BLaER1 treated with 17β-estradiol and CSF1 and Interleukin-3, amounts not matched to agents 10 nM and 100 nM (cell line): ENCODE results near the gene FAS.

Experiments used
- H3K27ac ChIP-seq, 11 experiments: shearing (Covaris generic); formaldehyde crosslinking; 2 replicates each; pipeline ENCODE4 v1.8.1; 2022
- H3K27me3 ChIP-seq, 11 experiments: shearing (Covaris generic); formaldehyde crosslinking; 2 replicates each; pipeline ENCODE4 v1.8.1; 2022
- H3K36me3 ChIP-seq, 11 experiments: shearing (Covaris generic); formaldehyde crosslinking; 2 replicates each; pipeline ENCODE4 v1.8.1; 2022
- H3K4me1 ChIP-seq, 10 experiments: shearing (Covaris generic); formaldehyde crosslinking; 2 replicates each; pipeline ENCODE4 v1.8.1; 2022
- H3K4me2 ChIP-seq, 11 experiments: shearing (Covaris generic); formaldehyde crosslinking; 2 replicates each; pipeline ENCODE4 v1.8.1; 2022
- H3K4me3 ChIP-seq, 10 experiments: shearing (Covaris generic); formaldehyde crosslinking; 2 replicates each; pipeline ENCODE4 v1.8.1; 2022
- H3K9ac ChIP-seq, 11 experiments: shearing (Covaris generic); formaldehyde crosslinking; 2 replicates each; pipeline ENCODE4 v1.8.1; 2022
- H3K9me3 ChIP-seq, 11 experiments: shearing (Covaris generic); formaldehyde crosslinking; replicated peaks in 1 of 11; 2 replicates each; pipeline ENCODE4 v1.8.1; 2022
- H4K20me1 ChIP-seq, 11 experiments: shearing (Covaris generic); formaldehyde crosslinking; 2 replicates each; pipeline ENCODE4 v1.8.1; 2022
- Cebpa-rat ChIP-seq, 11 experiments: shearing (Covaris generic); IDR thresholded peaks; 2 replicates each; pipeline ENCODE4 v1.8.1; 2022

FAS gene

GRCh38 chr10:88990384-88991160 is at the start of gene FAS:
Gene FAS, plus strand, starts transcription at chr10:88990798. Its CDS starts 79 bp downstream, at chr10:88990877.
- H3K4me1 ChIP-seq, result peaks cover 29 to 69% (median 47%) of the 10 kb centered on the region in 10 experiments
- peak within 1 kb of the TSS; percentile 71 to 94 (median 85) for H3K9ac ChIP-seq
- peak within 1 kb of the TSS; percentile 69 to 95 (median 79) for H3K27ac ChIP-seq
- peaks cover 0 to 13% (median 6%) of the 10 kb centered on the region in 11 experiments; a peak in 13 of 22 replicates for H3K9me3 ChIP-seq
- H4K20me1 ChIP-seq, result peaks cover 0 to 24% (median 0%) of the 10 kb centered on the region in 11 experiments; a peak in 5 of 22 replicates
- TF ChIP-seq Cebpa-rat (IDR thresholded peaks at IDR 0.05), result peak in 5 of 11 experiments; percentile 12 to 50 (median 40); a peak in 2 of 22 replicates
- H3K4me3 ChIP-seq, result peak within 1 kb of the TSS; percentile 70 to 94 (median 81)
- peaks cover 0 to 4% (median 0%) of the 10 kb centered on the region in 11 experiments; a peak in 1 of 22 replicates for H3K27me3 ChIP-seq
- H3K36me3 ChIP-seq, result peaks cover 0 to 4% (median 0%) of the 10 kb centered on the region in 11 experiments; a peak in 1 of 22 replicates
- peak within 1 kb of the TSS; percentile 90 to 99 (median 95) for H3K4me2 ChIP-seq

GRCh38 chr10:88941026-88941425 is 49.6 kb upstream of the FAS start:
- Histone ChIP-seq H3K4me1 (peaks cover 17 to 24% (median 21%) of the 10 kb centered on the region in 10 experiments), H3K4me2 (no peak overlapping the region), H3K9me3 (no peaks in the 10 kb centered on the region), H4K20me1 (peaks cover 0 to 14% (median 0%) of the 10 kb centered on the region in 11 experiments; a peak in 2 of 22 replicates), H3K27me3 (peaks cover 0 to 52% (median 0%) of the 10 kb centered on the region in 11 experiments; a peak in 4 of 22 replicates), H3K27ac (no peak overlapping the region), H3K9ac (no peak overlapping the region), H3K36me3 (peaks cover 0 to 75% (median 0%) of the 10 kb centered on the region in 11 experiments; a peak in 4 of 22 replicates), H3K4me3 (no peak overlapping the region)
- no peak for TF ChIP-seq Cebpa-rat (IDR thresholded peaks at IDR 0.05)

GRCh38 chr10:88943778-88944177 is 46.8 kb upstream of the FAS start:
- Histone ChIP-seq H3K4me3 (no peak overlapping the region), H3K9me3 (no peaks in the 10 kb centered on the region), H3K4me2 (peak overlapping the region in 6 of 11 experiments; percentile 10 to 87 (median 78); a peak in 10 of 22 replicates), H3K27me3 (peaks cover 0 to 54% (median 0%) of the 10 kb centered on the region in 11 experiments; a peak in 4 of 22 replicates), H3K36me3 (peaks cover 0 to 55% (median 0%) of the 10 kb centered on the region in 11 experiments; a peak in 4 of 22 replicates), H4K20me1 (peaks cover 0 to 22% (median 0%) of the 10 kb centered on the region in 11 experiments; a peak in 2 of 22 replicates), H3K9ac (no peak overlapping the region), H3K27ac (no peak overlapping the region), H3K4me1 (peaks cover 17 to 32% (median 21%) of the 10 kb centered on the region in 10 experiments)
- no peak for TF ChIP-seq Cebpa-rat (IDR thresholded peaks at IDR 0.05)

GRCh38 chr10:88944813-88945212 is 45.8 kb upstream of the FAS start:
- peaks cover 0 to 44% (median 0%) of the 10 kb centered on the region in 11 experiments; a peak in 3 of 22 replicates for H3K36me3 ChIP-seq
- no peak for TF ChIP-seq Cebpa-rat (IDR thresholded peaks at IDR 0.05)
- H4K20me1 ChIP-seq, result peaks cover 0 to 26% (median 0%) of the 10 kb centered on the region in 11 experiments; a peak in 2 of 22 replicates
- peak overlapping the region in 2 of 11 experiments; percentile 23 to 49; a peak in 2 of 22 replicates for H3K9ac ChIP-seq
- H3K9me3 ChIP-seq, result no peaks in the 10 kb centered on the region
- 0 out of 22 replicates have a peak overlapping the region, but pooled peaks of 1 of the 11 experiments have one; percentile 21 for H3K27ac ChIP-seq
- H3K4me3 ChIP-seq, result no peak overlapping the region
- H3K4me2 ChIP-seq, result peak overlapping the region; percentile 37 to 87 (median 56)
- peaks cover 0 to 51% (median 0%) of the 10 kb centered on the region in 11 experiments; a peak in 4 of 22 replicates for H3K27me3 ChIP-seq
- H3K4me1 ChIP-seq, result peaks cover 17 to 32% (median 21%) of the 10 kb centered on the region in 10 experiments

- TF ChIP-seq Cebpa-rat (IDR thresholded peaks at IDR 0.05), result no peak
- Histone ChIP-seq H3K4me2 (no peak overlapping the region), H3K27me3 (peaks cover 0 to 40% (median 0%) of the 10 kb centered on the region in 11 experiments; a peak in 4 of 22 replicates)
Observed at GRCh38 chr10:88946200-88946599, 44.4 kb upstream of the FAS start.

GRCh38 chr10:88946965-88947590 is 43.5 kb upstream of the FAS start:
- no peaks in the 10 kb centered on the region for H3K9me3 ChIP-seq
- H3K4me1 ChIP-seq, result peaks cover 38 to 54% (median 44%) of the 10 kb centered on the region in 10 experiments
- H3K36me3 ChIP-seq, result peaks cover 0 to 23% (median 0%) of the 10 kb centered on the region in 11 experiments; a peak in 3 of 22 replicates
- peaks cover 0 to 43% (median 0%) of the 10 kb centered on the region in 11 experiments; a peak in 4 of 22 replicates for H4K20me1 ChIP-seq
- H3K27ac ChIP-seq, result no peak overlapping the region
- peak overlapping the region in 1 of 11 experiments; percentile 44; a peak in 3 of 22 replicates for H3K4me2 ChIP-seq
- no peak overlapping the region for H3K4me3 ChIP-seq
- H3K9ac ChIP-seq, result no peak overlapping the region
- peaks cover 0 to 40% (median 0%) of the 10 kb centered on the region in 11 experiments; a peak in 4 of 22 replicates for H3K27me3 ChIP-seq
- no peak for TF ChIP-seq Cebpa-rat (IDR thresholded peaks at IDR 0.05)

More at GRCh38 chr10:88946200-88946599, 44.4 kb upstream of the FAS start:
- Histone ChIP-seq H3K4me1 (peaks cover 31 to 46% (median 35%) of the 10 kb centered on the region in 10 experiments), H4K20me1 (peaks cover 0 to 35% (median 0%) of the 10 kb centered on the region in 11 experiments; a peak in 2 of 22 replicates), H3K36me3 (peaks cover 0 to 32% (median 0%) of the 10 kb centered on the region in 11 experiments; a peak in 3 of 22 replicates), H3K9ac (no peak overlapping the region), H3K9me3 (no peaks in the 10 kb centered on the region), H3K4me3 (no peak overlapping the region), H3K27ac (no peak overlapping the region)

- Histone ChIP-seq H3K4me1 (peaks cover 34 to 52% (median 42%) of the 10 kb centered on the region in 10 experiments), H3K36me3 (0 out of 22 replicates have a peak, but pooled peaks cover 0 to 5% (median 0%) of the 10 kb centered on the region in 11 experiments), H3K27me3 (peaks cover 0 to 22% (median 0%) of the 10 kb centered on the region in 11 experiments; a peak in 4 of 22 replicates), H3K4me2 (no peak overlapping the region), H4K20me1 (peaks cover 0 to 44% (median 0%) of the 10 kb centered on the region in 11 experiments; a peak in 4 of 22 replicates), H3K9ac (no peak overlapping the region), H3K4me3 (no peak overlapping the region), H3K9me3 (peaks cover 0 to 9% (median 0%) of the 10 kb centered on the region in 11 experiments; a peak in 2 of 22 replicates), H3K27ac (no peak overlapping the region)
- TF ChIP-seq Cebpa-rat (IDR thresholded peaks at IDR 0.05), result no peak
Observed at GRCh38 chr10:88949051-88949450, 41.5 kb upstream of the FAS start.
